WTC11 (cell line): Measurements from ENCODE around the gene B4GALT3. TPM values are rescaled to one million over a fixed set of nuclear protein-coding genes. Genes with fewer than 3 reads are reported as not detected.

Source experiments
- ATAC-seq: fragments of 200-7000 bp; cut with Tn5 transposase; 2 replicates; pipeline ENCODE4 v1.10.0; 2021; ENCODE audit warnings: mild to moderate bottlenecking, moderate library complexity
- CTCF ChIA-PET: fragments of 300-600 bp; sonication (Branson Sonifier 250); formaldehyde crosslinking; loops from one replicate; lab custom pipeline; 2021; ENCODE audit warnings: antibody characterized with exemption; lab: Charles Lee
- POLR2A ChIA-PET: fragments of 350-600 bp; sonication (Branson Sonifier 250); formaldehyde crosslinking; loops from one replicate; lab custom pipeline; 2021; ENCODE audit warnings: antibody characterized with exemption; lab: Charles Lee
- DNase-seq: peaks from one replicate; pipeline ENCODE4 v3.0.0; 2021; ENCODE audit warnings: low spot score
- H3K27ac Mint-ChIP-seq: 2 replicates; pipeline ENCODE4 v1.8.0; 2021; ENCODE audit warnings: mixed read lengths
- H3K27me3 Mint-ChIP-seq: 2 replicates; pipeline ENCODE4 v1.8.0; 2021; ENCODE audit warnings: low read depth, mild to moderate bottlenecking, moderate library complexity, mixed read lengths
- H3K36me3 Mint-ChIP-seq: 2 replicates; pipeline ENCODE4 v1.8.0; 2021; ENCODE audit warnings: mixed read lengths
- H3K4me1 Mint-ChIP-seq: 2 replicates; pipeline ENCODE4 v1.8.0; 2022; ENCODE audit warnings: mixed read lengths
- H3K4me3 Mint-ChIP-seq: 2 replicates; pipeline ENCODE4 v1.8.0; 2021; ENCODE audit warnings: mild to moderate bottlenecking, moderate library complexity, mixed read lengths
- H3K9me3 Mint-ChIP-seq: 2 replicates; pipeline ENCODE4 v1.8.0; 2021; ENCODE audit warnings: mixed read lengths
- CREB1 ChIP-seq: sonication (generic); formaldehyde crosslinking; IDR thresholded peaks from 2 replicates; pipeline ENCODE4 v1.8.0; 2023; ENCODE audit warnings: mild to moderate bottlenecking, missing genetic modification reagents
- JUN ChIP-seq: sonication (generic); formaldehyde crosslinking; IDR thresholded peaks from 2 replicates; pipeline ENCODE4 v1.8.0; 2023; ENCODE audit warnings: mild to moderate bottlenecking, missing genetic modification reagents
- MYBL2 ChIP-seq: sonication (generic); formaldehyde crosslinking; IDR thresholded peaks from 2 replicates; pipeline ENCODE4 v1.8.1; 2023; ENCODE audit warnings: mild to moderate bottlenecking, moderate library complexity, missing genetic modification reagents
- NFYB ChIP-seq: sonication (generic); formaldehyde crosslinking; conservative IDR thresholded peaks from 2 replicates; pipeline ENCODE4 v1.8.0; 2022; ENCODE audit warnings: low read depth, missing genetic modification reagents
- OVOL2 ChIP-seq: fragments of 250-450 bp; sonication (Bioruptor Pico); IDR thresholded peaks from 2 replicates; pipeline ENCODE4 v1.9.0; 2021; ENCODE audit warnings: mild to moderate bottlenecking, borderline replicate concordance
- SP1 ChIP-seq: sonication (generic); formaldehyde crosslinking; conservative IDR thresholded peaks from 2 replicates; pipeline ENCODE4 v1.8.1; 2022; ENCODE audit warnings: missing genetic modification reagents
- TEAD1 ChIP-seq: sonication (generic); formaldehyde crosslinking; IDR thresholded peaks from 2 replicates; pipeline ENCODE4 v1.8.0; 2022; ENCODE audit warnings: mild to moderate bottlenecking, missing genetic modification reagents
- ZBTB21 ChIP-seq: sonication (generic); formaldehyde crosslinking; IDR thresholded peaks from 2 replicates; pipeline ENCODE4 v1.8.1; 2023; ENCODE audit warnings: mild to moderate bottlenecking, missing genetic modification reagents, borderline replicate concordance
- ZNF219 ChIP-seq: sonication (generic); formaldehyde crosslinking; IDR thresholded peaks from 2 replicates; pipeline ENCODE4 v1.8.0; 2023; ENCODE audit warnings: missing genetic modification reagents, mild to moderate bottlenecking, borderline replicate concordance
- ZNF232 ChIP-seq: sonication (generic); formaldehyde crosslinking; IDR thresholded peaks from 2 replicates; pipeline ENCODE4 v1.8.0; 2022; ENCODE audit warnings: mild to moderate bottlenecking, missing genetic modification reagents
- ZNF281 ChIP-seq: sonication (generic); formaldehyde crosslinking; IDR thresholded peaks from 2 replicates; pipeline ENCODE4 v1.8.0; 2023; ENCODE audit warnings: mild to moderate bottlenecking, missing genetic modification reagents
- ZNF425 ChIP-seq: fragments of 250-450 bp; sonication (Bioruptor Pico); conservative IDR thresholded peaks from 2 replicates; pipeline ENCODE4 v1.9.0; 2021; ENCODE audit warnings: mild to moderate bottlenecking
- ZNF671 ChIP-seq: fragments of 250-450 bp; sonication (Bioruptor Pico); IDR thresholded peaks from 2 replicates; pipeline ENCODE4 v1.8.0; 2021; ENCODE audit warnings: mild to moderate bottlenecking
- total RNA-seq: library from RNA; stranded (reverse); gene quantifications from 3 replicates; pipeline ENCODE4 v1.2.3, GENCODE V29; 2021
- TF ChIP-seq, protein P1 (sequence below): sonication (generic); formaldehyde crosslinking; IDR thresholded peaks from 2 replicates; pipeline ENCODE4 v1.8.1; 2023; ENCODE audit warnings: mild to moderate bottlenecking, missing genetic modification reagents, moderate library complexity

B4GALT3 gene
- total RNA-seq, 1 experiment from 2014 or later, result 40.1 TPM

GRCh38 chr1:161130266-161130665 lies 47.0 kb downstream of the B4GALT3 start:
- DNase-seq (no peak), ATAC-seq (no peak)
- Mint-ChIP-seq H3K27me3 (no peaks in the 10 kb centered on the region), H3K36me3 (peaks cover 39% of the 10 kb centered on the region), H3K4me3 (no peak overlapping the region), H3K27ac (peak overlapping the region; percentile 5; the same call in 1 of the 2 replicates), H3K4me1 (peaks cover 20% of the 10 kb centered on the region), H3K9me3 (no peaks in the 10 kb centered on the region)
- CTCF ChIA-PET, result interaction anchor here (1.7 to 4.8 kb wide), 2 partner anchors 9 to 12 kb away, joined by 4 to 18 read pairs; partner anchors contain the start of genes NIT1 and PFDN2
- TF ChIP-seq ZBTB21 (CRISPR knock-in tag), result no peak
- no peak for TF ChIP-seq JUN (CRISPR knock-in tag)
- TF ChIP-seq SP1 (CRISPR knock-in tag), result no peak
- TF ChIP-seq OVOL2 (CRISPR knock-in tag), result no peak
- no peak for TF ChIP-seq NFYB (CRISPR knock-in tag)
- no peak for TF ChIP-seq TEAD1 (CRISPR knock-in tag)
- TF ChIP-seq MYBL2, result no peak
- POLR2A ChIA-PET, result no interaction called here

DNA sequence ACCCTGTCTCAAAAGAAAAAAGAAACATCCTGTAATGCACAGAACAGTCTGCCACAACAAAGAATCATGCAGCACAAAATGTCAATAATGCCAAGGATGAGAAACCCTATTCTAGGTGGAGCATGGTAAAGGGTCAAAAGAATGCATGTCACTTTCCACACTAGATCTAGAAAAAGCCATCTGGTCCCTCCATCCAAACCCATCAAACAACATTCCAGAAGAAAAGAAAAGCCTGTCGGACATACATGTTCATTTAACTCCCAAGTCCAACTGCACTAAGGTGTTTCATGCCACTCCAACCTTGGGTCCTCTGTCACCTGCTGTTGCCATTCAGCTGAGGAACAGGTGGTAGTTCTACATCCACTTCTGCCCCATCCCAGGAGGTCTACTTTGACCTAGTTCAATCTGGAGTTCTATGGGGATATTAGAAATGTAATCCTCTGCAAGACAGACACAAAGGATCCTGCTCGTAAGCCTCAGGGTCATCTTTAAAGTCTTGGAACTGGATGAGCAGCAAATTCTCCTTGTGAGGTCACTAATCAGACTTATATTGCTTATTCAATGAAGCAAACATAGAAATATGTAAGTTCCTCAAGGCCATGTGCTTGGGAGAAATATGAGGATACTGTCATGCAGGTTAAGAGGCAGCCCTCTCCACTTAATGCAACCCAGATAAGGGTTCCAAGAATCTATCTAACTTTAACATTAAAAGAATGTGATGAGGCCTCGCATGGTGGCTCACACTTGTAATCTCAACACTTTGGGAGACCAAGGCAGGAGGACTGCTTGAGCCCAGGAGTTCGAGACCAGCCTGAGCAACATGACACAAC lies 48.5 kb downstream of the B4GALT3 start:
- H3K36me3 Mint-ChIP-seq, result peaks cover 44% of the 10 kb centered on the region
- H3K27ac Mint-ChIP-seq, result no peak overlapping the region
- no peaks in the 10 kb centered on the region for H3K9me3 Mint-ChIP-seq
- H3K4me1 Mint-ChIP-seq, result peaks cover 20% of the 10 kb centered on the region
- no peak overlapping the region for H3K4me3 Mint-ChIP-seq
- CTCF ChIA-PET, result interaction anchor here (1.3 kb wide), 1 partner anchor 37 kb away, joined by 3 read pairs; the partner anchor contains the start of gene PPOX
- ATAC-seq (no peak), DNase-seq (no peak)
- TF ChIP-seq, protein P1, sequence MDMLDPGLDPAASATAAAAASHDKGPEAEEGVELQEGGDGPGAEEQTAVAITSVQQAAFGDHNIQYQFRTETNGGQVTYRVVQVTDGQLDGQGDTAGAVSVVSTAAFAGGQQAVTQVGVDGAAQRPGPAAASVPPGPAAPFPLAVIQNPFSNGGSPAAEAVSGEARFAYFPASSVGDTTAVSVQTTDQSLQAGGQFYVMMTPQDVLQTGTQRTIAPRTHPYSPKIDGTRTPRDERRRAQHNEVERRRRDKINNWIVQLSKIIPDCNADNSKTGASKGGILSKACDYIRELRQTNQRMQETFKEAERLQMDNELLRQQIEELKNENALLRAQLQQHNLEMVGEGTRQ (CRISPR knock-in tag), result no peak
- no peaks in the 10 kb centered on the region for H3K27me3 Mint-ChIP-seq
- POLR2A ChIA-PET, result interaction anchor here (1.9 kb wide), 1 partner anchor 11 kb away, joined by 4 read pairs; the partner anchor contains the start of genes NIT1 and PFDN2

GRCh38 chr1:161127649-161128048 lies 49.7 kb downstream of the B4GALT3 start:
- Mint-ChIP-seq H3K9me3 (no peaks in the 10 kb centered on the region), H3K36me3 (peaks cover 56% of the 10 kb centered on the region), H3K4me1 (peaks cover 20% of the 10 kb centered on the region), H3K27ac (no peak overlapping the region), H3K4me3 (no peak overlapping the region), H3K27me3 (no peaks in the 10 kb centered on the region)
- CTCF ChIA-PET, result interaction anchor here (1.3 kb wide), 1 partner anchor 38 kb away, joined by 3 read pairs; the partner anchor contains the start of gene PPOX
- POLR2A ChIA-PET, result interaction anchor here (1.9 kb wide), 1 partner anchor 10 kb away, joined by 4 read pairs; the partner anchor contains the start of genes NIT1 and PFDN2
- ATAC-seq (no peak), DNase-seq (no peak)
- TF ChIP-seq CREB1, result no peak
- TF ChIP-seq SP1 (CRISPR knock-in tag), result no peak
- TF ChIP-seq ZNF425 (CRISPR knock-in tag), result no peak
- TF ChIP-seq ZNF281, result no peak
- TF ChIP-seq JUN (CRISPR knock-in tag), result no peak

- no peaks in the 10 kb centered on the region for H3K9me3 Mint-ChIP-seq
- no peak overlapping the region for H3K4me3 Mint-ChIP-seq
- ChIA-PET CTCF (no interaction called here), POLR2A (no interaction called here)
- ATAC-seq, result no peak
- H3K27me3 Mint-ChIP-seq, result no peaks in the 10 kb centered on the region
- no peak overlapping the region; the same call in 1 of the 2 replicates for H3K27ac Mint-ChIP-seq
- TF ChIP-seq ZNF671 (CRISPR knock-in tag) (no peak), ZNF232 (CRISPR knock-in tag) (no peak), ZNF219 (CRISPR knock-in tag) (no peak)
- H3K4me1 Mint-ChIP-seq, result peaks cover 17% of the 10 kb centered on the region
- H3K36me3 Mint-ChIP-seq, result peaks cover 69% of the 10 kb centered on the region
- DNase-seq, result no peak
These were observed 54.3 kb downstream of the B4GALT3 start for GRCh38 chr1:161122967-161123366.
